H54 (cell line): ENCODE data around the gene C11orf21.
"Not testable (repeated sequence)": the region's sequence is repeated elsewhere in the genome, so short reads cannot be mapped to it uniquely, and the experiment has no call there.

Experiments
- DNase-seq: peaks from one replicate; pipeline ENCODE4 v3.0.0; 2011; ENCODE audit warnings: low spot score, mixed read lengths; ENCODE audit not compliant: insufficient read length
- FAIRE-seq: peaks from 3 replicates; lab custom pipeline; 2011; peaks lifted over from hg19 to GRCh38; lab: Jason Lieb, UNC
- POLR2A ChIP-seq: IDR thresholded peaks from 2 replicates; pipeline ENCODE4 v1.6.1; 2011; ENCODE audit warnings: low read depth, mild to moderate bottlenecking, low read length

The C11orf21 gene

DNA sequence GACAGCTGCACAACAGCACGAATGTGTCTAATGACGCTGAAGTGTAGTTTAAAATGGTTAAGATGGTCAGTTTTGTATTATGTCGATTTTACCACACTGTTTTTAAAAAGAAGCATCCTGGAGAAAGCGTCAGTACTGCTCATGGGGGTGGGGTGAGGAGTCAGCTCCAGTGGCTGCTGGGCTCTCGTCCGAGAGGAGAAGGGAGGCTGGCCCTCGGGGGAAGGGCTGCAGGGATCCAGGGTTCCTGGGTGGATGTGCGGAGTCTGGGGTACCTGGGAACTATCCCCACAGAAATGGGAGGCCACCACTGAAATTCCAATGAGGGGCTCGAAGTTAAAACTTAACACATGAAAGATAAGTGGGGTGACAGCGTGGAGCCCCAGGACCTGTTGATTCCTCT, 11.9 kb downstream of the C11orf21 start:
- no peak for TF ChIP-seq POLR2A
- no peak for FAIRE-seq
- no peak for DNase-seq

DNA sequence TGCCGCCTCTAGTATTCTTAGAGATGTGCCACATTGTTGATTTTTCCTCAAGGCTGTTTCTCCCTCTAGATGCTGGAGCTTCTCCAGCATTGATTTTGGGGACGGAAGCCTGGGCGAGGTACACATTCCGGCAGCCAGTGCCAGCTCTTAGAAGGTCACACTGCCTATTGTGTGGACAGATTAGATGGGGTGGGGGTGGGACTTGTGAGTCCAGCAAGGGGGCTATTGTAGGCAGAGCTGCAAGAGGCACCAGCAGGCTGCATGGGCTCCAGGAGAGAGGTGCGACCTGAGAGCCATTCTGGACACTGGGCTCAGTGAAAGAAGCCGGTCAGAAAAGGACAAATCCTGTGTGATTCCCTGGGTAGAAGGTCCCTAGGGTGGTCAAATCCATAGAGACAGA, 12.4 kb downstream of the C11orf21 start:
- FAIRE-seq (no peak), DNase-seq (no peak)
- no peak for TF ChIP-seq POLR2A

DNA sequence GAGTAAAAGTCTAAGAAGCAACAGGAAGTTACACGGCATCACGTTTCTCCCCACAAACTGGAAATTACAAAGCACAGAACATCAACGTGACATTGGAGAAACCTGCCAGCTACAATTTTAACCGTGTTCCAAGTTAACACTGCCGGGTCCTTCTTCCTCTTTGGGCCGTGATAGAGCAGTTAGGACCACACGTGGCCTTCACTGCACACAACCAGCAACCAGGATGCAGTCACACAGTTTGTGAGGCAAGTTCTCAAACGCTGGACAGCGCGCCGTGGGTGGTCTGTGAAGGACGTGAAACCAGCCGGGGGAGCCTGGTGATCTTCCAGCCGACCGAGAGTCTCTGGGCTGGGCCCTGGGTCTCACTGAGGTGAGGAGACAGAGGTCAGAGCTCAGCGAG, 14.6 kb downstream of the C11orf21 start:
- FAIRE-seq (no peak), DNase-seq (no peak)
- no peak for TF ChIP-seq POLR2A

DNA sequence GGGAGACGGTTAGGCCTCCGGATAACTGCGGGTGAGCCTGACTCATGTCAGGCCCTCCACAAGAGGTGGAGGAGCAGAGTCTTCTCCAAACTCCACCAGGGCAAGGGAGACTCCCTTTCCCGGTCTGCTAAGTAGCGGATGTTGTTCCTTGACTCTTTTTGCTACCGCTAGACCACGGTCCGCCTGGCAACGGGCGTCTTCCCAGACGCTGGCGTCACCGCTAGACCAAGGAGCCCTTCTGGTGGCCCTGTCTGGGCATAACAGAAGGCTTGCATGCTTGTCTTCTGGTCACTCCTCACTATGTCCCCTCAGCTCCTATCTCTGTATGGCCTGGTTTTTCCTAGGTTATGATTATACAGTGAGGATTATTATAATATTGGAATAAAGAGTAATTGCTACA, 15.4 kb downstream of the C11orf21 start:
- not testable (repeated sequence) for FAIRE-seq, DNase-seq

DNA sequence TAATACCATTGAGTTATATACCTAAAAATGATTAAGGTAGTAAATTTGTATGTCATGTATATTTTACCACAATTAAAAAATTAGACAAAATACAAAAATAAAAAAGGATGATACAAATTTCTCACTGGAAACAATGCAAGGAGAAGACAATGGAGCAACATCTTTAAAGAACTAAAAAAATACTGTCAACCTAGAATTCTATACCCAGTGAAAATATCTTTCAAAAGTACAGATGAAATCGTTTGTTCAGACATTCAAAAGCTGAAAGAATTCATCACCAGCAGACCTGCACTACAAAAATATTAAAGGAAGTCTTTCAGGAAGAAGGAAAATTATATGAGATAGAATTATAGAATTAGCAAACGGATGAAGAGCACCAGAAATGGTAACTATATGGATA, 21.5 kb downstream of the C11orf21 start:
- no peak for DNase-seq
- TF ChIP-seq POLR2A = no peak
- no peak for FAIRE-seq

DNA sequence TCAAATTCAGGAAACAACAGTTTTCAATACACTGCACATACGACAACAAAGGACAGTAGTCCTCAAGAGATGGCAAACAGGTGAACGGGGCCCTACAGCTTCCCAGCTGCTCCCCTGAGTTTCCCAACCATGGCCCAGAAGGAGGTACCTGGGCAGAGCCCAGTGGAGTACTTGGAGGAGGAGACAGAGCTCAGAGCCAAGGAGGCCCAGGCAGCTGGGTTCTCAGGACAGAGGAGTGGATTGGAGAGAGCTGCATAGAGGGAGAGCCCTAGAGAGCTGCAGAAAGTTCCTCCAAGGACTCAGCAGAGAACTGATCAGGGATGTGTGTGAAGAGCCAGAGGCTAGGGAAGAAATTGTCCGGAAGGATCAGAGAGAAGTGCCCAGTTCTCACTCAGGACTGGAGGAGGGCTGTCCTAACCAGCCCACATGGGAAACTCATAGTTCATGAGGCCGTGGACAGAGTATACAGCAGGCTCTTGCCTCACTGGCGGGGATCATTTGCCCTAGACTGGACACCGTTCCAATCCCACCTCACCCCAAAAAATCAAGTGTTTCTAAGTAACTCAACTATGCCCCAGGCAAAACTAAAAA, 23.7 kb downstream of the C11orf21 start:
- TF ChIP-seq POLR2A = no peak
- DNase-seq (no peak), FAIRE-seq (no peak)

DNA sequence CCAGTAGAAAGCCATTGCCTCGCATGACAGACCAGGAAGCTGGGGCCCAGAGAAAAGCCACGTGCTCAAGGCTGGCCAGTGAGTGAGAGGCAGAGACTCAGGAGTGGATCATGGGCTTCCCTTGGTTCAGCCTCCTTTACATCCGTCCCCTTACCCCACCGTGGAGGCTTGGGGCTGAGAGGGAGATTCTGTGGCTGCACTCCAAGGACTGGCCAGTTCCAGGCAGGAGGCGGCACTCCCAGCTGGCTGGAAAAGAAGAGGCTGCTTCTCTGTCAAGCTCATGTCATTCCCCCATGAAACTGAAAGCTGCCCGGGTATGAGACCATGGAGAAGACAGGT, 24.7 kb downstream of the C11orf21 start:
- DNase-seq (no peak), FAIRE-seq (no peak)
- TF ChIP-seq POLR2A = no peak

DNA sequence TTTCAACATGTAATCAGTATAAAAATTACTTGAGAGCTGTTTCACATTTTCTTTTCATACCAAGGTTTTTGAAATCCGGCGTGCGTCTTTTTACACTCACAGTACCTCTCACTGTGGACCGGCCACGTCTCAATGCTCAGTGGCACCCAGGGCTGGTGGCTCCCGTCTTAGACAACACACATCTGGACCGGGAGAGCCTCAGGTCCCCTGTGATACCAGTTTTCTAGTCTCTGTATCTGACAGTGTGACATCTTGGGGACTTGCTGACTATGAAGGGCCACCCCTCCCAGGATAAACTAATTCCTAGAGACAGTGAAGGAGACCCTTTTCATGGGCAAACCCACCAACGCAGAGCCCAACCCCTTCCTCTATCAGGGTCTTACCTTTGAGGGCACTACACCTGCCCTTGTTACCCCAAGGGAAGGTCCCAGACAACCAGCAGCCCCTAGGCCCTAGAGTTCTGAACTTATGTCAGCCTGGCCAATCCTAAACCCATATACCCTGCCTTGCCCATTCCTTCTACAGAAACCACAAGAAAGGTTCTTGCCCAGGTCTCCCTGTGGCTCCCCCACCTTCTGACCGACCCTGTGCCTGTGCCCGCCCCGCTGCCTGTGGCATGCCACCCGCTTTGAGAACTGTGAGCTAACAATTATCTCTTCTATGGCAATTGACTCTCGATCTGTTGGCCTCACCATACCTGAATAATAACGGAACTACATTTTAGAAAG, 25.3 kb downstream of the C11orf21 start:
- no peak for FAIRE-seq
- TF ChIP-seq POLR2A = no peak
- DNase-seq = no peak

DNA sequence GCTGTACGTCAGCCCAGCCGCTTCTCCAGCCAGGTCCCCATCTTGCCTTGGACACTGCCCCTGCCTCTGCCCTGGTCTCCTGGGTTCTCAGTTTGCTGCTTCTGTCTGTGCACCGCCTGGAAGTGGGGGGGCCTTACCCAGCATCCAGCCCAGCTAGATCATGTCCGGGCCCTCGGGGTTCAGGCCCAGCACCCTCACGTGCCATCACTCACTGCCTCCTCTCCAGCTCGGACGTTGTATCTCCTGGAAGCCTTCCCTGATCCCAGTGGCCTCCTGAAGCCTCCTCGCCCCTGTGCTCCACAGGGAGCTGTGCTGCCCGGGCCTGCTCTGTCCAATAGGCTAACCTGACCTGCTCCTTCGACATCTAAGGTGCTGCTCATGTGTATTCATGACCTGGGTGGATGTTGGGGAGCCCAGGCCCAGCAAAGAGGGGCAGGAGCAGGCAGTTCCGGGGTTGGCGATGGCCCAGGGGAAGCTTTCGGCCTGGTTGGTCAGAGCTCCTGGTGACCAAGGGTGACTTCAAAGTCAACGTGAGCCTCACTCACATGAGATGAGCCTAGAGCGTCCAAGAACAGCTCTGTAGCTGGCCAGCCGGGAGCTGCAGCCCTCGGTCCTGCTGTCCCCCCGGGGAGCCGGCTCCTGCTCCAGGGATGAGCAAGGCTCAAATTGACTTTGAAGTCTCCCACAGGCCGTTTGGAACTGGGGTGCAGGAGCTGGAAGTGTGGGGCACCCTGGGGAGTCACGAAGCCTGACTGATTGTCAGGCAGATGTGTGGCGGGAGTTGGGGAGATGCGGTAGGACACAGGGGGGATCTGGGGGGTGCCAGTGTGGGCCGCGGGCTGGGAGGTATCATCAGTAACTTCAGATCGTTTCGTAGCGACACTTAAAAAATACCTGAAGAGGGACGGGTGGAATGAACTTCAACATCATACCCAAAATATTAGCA, 26.1 kb downstream of the C11orf21 start:
- no peak for FAIRE-seq
- no peak for DNase-seq
- TF ChIP-seq POLR2A = no peak

DNA sequence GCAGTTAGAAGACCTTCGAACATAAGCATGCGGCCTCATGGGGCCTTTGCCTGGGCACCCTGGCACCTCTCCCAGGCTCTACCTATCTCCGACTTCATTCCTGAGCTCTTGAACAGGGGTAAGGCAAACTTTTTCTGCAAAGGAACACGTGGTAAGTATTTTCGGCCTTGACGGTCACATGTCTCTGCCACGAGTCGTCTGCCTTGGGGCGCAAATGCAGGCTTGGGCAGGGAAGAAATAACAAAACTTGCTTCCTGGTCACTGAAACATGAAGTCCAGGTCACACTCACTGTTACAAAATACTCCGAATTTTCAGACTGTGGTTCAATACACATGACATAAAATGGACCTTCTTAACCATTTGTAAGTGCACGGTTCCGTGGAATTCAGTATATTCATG, 27.9 kb downstream of the C11orf21 start:
- no peak for TF ChIP-seq POLR2A
- FAIRE-seq (no peak), DNase-seq (no peak)

DNA sequence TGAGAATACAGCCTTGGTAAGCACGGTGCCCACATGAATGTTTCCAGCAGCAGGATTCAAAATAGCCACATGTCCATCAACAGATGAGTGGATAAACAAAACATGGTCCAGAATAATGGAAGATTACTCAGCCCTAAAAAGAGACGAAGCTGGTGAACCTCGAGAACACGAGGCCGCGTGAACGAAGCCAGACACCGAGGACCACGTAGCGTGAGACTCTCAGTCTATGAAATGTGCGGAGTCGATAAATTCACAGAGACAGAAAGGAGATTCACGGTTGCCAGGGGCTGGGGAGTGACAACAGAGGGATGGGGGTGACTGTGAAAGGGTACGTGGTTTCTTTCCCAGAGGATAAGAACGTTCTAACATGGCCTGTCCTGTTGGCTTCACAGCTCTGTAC, 28.4 kb downstream of the C11orf21 start:
- DNase-seq (no peak), FAIRE-seq (no peak)
- no peak for TF ChIP-seq POLR2A

DNA sequence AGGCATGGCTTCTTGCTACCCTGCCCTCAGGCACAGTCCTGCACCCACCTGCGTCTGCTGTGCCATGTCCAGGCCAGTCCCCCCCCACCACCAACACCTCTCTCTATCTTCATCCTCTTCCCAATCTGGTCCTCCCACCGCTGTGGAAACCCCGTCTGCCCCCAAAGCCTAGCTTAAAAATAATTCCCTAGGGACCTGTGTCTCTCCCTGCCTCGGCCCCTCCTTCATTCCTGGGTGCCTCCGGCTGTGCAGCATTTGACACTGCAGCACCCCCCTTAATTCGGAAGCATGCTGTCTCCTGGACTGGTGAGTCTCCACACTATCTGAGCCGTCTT, 28.8 kb downstream of the C11orf21 start:
- FAIRE-seq = no peak
- DNase-seq = no peak
- no peak for TF ChIP-seq POLR2A

DNA sequence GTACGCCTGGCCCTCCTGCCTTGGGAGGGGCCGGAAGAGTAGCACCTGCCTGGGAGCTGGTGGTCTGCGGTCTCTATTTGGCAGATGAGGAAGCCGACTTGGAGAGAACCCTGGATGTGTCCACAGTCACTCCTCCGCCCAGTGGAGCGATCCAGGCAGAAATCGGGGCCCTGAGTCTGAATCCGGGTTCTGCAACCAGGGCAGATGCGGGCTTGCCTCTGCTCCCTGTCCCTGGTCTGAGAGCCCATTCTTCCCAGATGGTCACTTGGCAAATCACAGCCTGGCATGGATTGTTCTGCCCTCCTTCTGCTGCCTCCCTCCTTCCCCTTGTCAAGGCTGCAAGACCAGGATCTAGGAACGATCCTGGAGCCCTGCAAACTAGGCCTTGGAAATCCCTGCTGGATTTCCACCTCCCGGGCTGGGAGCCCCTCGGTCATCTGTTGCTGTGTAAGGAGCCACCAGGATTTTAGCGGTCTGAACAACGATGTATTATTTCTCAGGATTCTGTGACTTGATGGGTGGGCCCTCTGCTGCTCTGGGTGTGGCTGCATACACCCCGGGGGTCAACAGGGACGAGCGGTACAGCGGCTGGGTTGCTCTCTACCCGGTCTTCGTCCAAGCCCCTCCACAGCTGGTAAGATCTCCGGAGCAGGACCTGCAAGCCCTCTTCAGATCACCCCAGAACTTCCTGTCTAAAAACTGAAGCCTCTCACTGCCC, 29.3 kb downstream of the C11orf21 start:
- TF ChIP-seq POLR2A = no peak
- no peak for FAIRE-seq
- no peak for DNase-seq
